ENCODE data around the gene UBE2E1. TPM values are rescaled to one million over a fixed set of nuclear protein-coding genes. Genes with fewer than 3 reads are reported as not detected.
A peak's percentile ranks its signal among the peaks of the same experiment; 100 is the strongest.

UBE2E1 gene
- total and polyA plus RNA-seq, 10 donors = 62.6 to 106 (median 91.2) TPM

- Histone ChIP-seq H3K4me3 (no peak overlapping the region), H3K27me3 (replicated peaks in 1 of 7) (no peaks in the 10 kb centered on the region), H3K9me3 (no peaks in the 10 kb centered on the region), H3K4me1 (no peaks in the 10 kb centered on the region), H3K36me3 (no peaks in the 10 kb centered on the region), H3K27ac (no peak overlapping the region)
- WGBS, 5 donors = 88 to 94% (median 92%) methylated on average over 3 of the region's 3 CpGs
- no peak for TF ChIP-seq POLR2AphosphoS5 (IDR thresholded peaks at IDR 0.05)
- no peak for TF ChIP-seq POLR2A (IDR thresholded peaks at IDR 0.05)
- no peak for TF ChIP-seq CTCF (IDR thresholded peaks at IDR 0.05 in 8 of 11, conservative IDR thresholded peaks at IDR 0.05 in 3 of 11)
- DNase-seq = no peak
- intact Hi-C loops (cut with DNase I; ENCODE audit: low total_unique reads) = no loop called here
These were observed 6.9 kb upstream of the UBE2E1 start for GRCh38 chr3:23798876-23799275.

GRCh38 chr3:23800731-23801130 is 5.0 kb upstream of the UBE2E1 start:
- peaks cover 0 to 9% (median 2%) of the 10 kb centered on the region in 6 donors for H3K4me1 ChIP-seq
- TF ChIP-seq POLR2AphosphoS5 (IDR thresholded peaks at IDR 0.05) (no peak), POLR2A (IDR thresholded peaks at IDR 0.05) (no peak), CTCF (IDR thresholded peaks at IDR 0.05 in 8 of 11, conservative IDR thresholded peaks at IDR 0.05 in 3 of 11) (peak in 5 of 11 experiments; percentile 18 to 28 (median 23))
- H3K27ac ChIP-seq = no peak overlapping the region
- no peak for DNase-seq
- H3K27me3 ChIP-seq (replicated peaks in 1 of 7) = no peaks in the 10 kb centered on the region
- no peak overlapping the region for H3K4me3 ChIP-seq
- H3K9me3 ChIP-seq = no peaks in the 10 kb centered on the region
- WGBS, 5 donors = 76 to 85% (median 82%) methylated on average over 3 of the region's 3 CpGs
- no peaks in the 10 kb centered on the region for H3K36me3 ChIP-seq
- intact Hi-C loops (cut with DNase I; ENCODE audit: low total_unique reads) = no loop called here

- H3K36me3 ChIP-seq = no peaks in the 10 kb centered on the region
- H3K4me1 ChIP-seq = peaks cover 19 to 39% (median 30%) of the 10 kb centered on the region in 6 donors
- no peak overlapping the region for H3K4me3 ChIP-seq
- no peaks in the 10 kb centered on the region for H3K9me3 ChIP-seq
- intact Hi-C loops (cut with DNase I; ENCODE audit: low total_unique reads) = no loop called here
- WGBS, 5 donors = 86 to 91% (median 89%) methylated on average over 8 of the region's 8 CpGs
- no peak overlapping the region for H3K27ac ChIP-seq
- H3K27me3 ChIP-seq (replicated peaks in 1 of 7) = no peaks in the 10 kb centered on the region
- TF ChIP-seq POLR2AphosphoS5 (IDR thresholded peaks at IDR 0.05) (no peak), CTCF (IDR thresholded peaks at IDR 0.05 in 8 of 11, conservative IDR thresholded peaks at IDR 0.05 in 3 of 11) (no peak), POLR2A (IDR thresholded peaks at IDR 0.05) (no peak)
- DNase-seq = no peak
These were observed 1.1 kb upstream of the UBE2E1 start for GRCh38 chr3:23804441-23805209.

- DNase-seq = no peak
- peak overlapping the region; percentile 63 to 88 (median 76) for H3K4me3 ChIP-seq
- H3K27ac ChIP-seq = peak overlapping the region in 6 of 8 donors; percentile 87 to 93 (median 90)
- intact Hi-C loops (cut with DNase I; ENCODE audit: low total_unique reads) = no loop called here
- no peaks in the 10 kb centered on the region for H3K27me3 ChIP-seq (replicated peaks in 1 of 7)
- WGBS, 5 donors = 43 to 52% (median 50%) methylated on average over 7 of the region's 7 CpGs
- H3K36me3 ChIP-seq = no peaks in the 10 kb centered on the region
- H3K4me1 ChIP-seq = peaks cover 24 to 45% (median 36%) of the 10 kb centered on the region in 6 donors
- no peaks in the 10 kb centered on the region for H3K9me3 ChIP-seq
- TF ChIP-seq POLR2A (IDR thresholded peaks at IDR 0.05) = no peak
- no peak for TF ChIP-seq POLR2AphosphoS5 (IDR thresholded peaks at IDR 0.05)
- no peak for TF ChIP-seq CTCF (IDR thresholded peaks at IDR 0.05 in 8 of 11, conservative IDR thresholded peaks at IDR 0.05 in 3 of 11)
These were observed 534 bp upstream of the UBE2E1 start for GRCh38 chr3:23805210-23805632.
